Upper lobe of left lung (tissue), 4 donors: ENCODE data around the gene TBC1D3I.

Experiments
- EP300 ChIP-seq, 4 donors: sonication (generic); formaldehyde crosslinking; IDR thresholded peaks; one replicate each; pipeline ENCODE4 v1.5.1; 2017; ENCODE audit warnings: antibody characterized with exemption in 4 of 4, control low read depth in 2 of 4
- POLR2A ChIP-seq, 4 donors: fragments of 450-650 bp; IDR thresholded peaks; one replicate each; pipeline ENCODE4 v1.5.1; 2016 to 2017; ENCODE audit warnings: antibody characterized with exemption in 4 of 4, mild to moderate bottlenecking in 2 of 4
- TF ChIP-seq, protein P1 (sequence below), 6 experiments: fragments of 450-650 bp in 4 of 6; fragments of 200-600 bp in 2 of 6; sonication (generic) in 2 of 6; IDR thresholded peaks; one replicate each; pipeline ENCODE4 v1.5.1; 2016 to 2019; ENCODE audit warnings: antibody characterized with exemption in 6 of 6

DNA sequence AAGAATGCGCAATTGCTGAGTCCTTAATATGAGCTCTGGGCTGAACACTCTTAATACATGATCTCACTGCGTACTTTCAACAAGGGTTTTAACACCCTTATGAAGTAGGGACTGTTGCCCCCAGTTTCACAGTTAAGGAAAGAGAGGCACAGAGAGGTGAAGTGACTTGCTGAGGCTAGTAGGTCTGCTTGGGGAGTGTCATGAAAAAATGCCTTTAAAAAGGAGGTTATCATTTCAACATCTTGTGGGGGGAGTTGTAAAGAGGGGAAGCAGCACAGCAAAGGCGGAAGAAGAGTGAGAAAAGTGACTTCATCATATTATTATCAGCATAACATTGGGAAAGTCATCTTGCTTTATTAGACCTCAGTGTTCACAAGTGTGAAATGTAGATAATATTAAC, 51.4 kb downstream of the TBC1D3I start:
- TF ChIP-seq, protein P1, sequence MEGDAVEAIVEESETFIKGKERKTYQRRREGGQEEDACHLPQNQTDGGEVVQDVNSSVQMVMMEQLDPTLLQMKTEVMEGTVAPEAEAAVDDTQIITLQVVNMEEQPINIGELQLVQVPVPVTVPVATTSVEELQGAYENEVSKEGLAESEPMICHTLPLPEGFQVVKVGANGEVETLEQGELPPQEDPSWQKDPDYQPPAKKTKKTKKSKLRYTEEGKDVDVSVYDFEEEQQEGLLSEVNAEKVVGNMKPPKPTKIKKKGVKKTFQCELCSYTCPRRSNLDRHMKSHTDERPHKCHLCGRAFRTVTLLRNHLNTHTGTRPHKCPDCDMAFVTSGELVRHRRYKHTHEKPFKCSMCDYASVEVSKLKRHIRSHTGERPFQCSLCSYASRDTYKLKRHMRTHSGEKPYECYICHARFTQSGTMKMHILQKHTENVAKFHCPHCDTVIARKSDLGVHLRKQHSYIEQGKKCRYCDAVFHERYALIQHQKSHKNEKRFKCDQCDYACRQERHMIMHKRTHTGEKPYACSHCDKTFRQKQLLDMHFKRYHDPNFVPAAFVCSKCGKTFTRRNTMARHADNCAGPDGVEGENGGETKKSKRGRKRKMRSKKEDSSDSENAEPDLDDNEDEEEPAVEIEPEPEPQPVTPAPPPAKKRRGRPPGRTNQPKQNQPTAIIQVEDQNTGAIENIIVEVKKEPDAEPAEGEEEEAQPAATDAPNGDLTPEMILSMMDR (IDR thresholded peaks at IDR 0.05) = no peak
- TF ChIP-seq POLR2A (IDR thresholded peaks at IDR 0.05) = no peak
- no peak for TF ChIP-seq EP300 (IDR thresholded peaks at IDR 0.05)
